Measurements from ENCODE around the gene COL9A3. TPM values are rescaled to one million over a fixed set of nuclear protein-coding genes. Genes with fewer than 3 reads are reported as not detected.

Gene COL9A3
- total RNA-seq, 3 donors from 2014 or later (not counting 1 experiment from before 2014, with no cell fraction given): 1.9 TPM; not detected in 2

DNA sequence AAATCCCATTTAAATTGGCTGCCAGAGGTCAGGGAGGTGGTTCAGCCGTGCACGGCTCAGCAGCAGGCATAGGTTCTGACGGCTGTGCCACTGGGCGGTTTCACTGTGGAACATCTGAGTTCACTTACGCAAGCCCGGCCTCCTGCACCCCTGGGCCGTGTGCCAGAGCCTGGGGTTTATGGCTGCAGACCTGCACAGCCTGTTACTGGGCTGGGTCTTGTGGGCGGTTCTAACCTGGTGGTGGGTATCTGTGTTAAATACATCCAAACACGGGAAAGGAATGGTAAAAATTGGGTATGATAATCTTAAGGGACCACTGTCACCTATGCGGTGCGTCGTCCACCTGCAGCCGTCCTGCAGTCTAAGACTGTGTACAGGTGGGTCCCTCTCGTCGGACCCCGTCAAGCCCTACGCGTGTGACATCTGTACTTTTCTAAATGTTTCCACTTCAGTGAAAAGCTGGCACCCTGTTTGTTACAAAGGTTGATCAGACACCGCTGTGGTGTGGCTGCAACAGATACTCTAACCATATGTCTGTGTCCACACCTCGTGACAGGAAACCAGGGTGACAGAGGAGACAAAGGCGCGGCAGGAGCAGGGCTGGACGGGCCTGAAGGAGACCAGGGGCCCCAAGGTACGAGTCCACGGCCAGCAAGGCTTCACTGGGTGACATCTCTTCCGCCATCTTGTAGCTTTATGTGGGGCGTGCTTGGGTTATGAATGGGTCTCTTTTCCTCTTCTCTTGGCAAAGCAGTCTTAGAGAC is 21.5 kb downstream of the COL9A3 start:
- Mint-ChIP-seq H3K4me3 (no peak overlapping the region), H3K27ac (peak overlapping the region in 1 of 2 donors; percentile 24), H3K4me1 (peaks cover 0 to 10% of the 10 kb centered on the region in 2 donors), H3K36me3 (no peaks in the 10 kb centered on the region), H3K27me3 (ENCODE audit: low read depth in 2 of 2) (no peaks in the 10 kb centered on the region), H3K9me3 (no peaks in the 10 kb centered on the region)
- TF ChIP-seq, protein P1, sequence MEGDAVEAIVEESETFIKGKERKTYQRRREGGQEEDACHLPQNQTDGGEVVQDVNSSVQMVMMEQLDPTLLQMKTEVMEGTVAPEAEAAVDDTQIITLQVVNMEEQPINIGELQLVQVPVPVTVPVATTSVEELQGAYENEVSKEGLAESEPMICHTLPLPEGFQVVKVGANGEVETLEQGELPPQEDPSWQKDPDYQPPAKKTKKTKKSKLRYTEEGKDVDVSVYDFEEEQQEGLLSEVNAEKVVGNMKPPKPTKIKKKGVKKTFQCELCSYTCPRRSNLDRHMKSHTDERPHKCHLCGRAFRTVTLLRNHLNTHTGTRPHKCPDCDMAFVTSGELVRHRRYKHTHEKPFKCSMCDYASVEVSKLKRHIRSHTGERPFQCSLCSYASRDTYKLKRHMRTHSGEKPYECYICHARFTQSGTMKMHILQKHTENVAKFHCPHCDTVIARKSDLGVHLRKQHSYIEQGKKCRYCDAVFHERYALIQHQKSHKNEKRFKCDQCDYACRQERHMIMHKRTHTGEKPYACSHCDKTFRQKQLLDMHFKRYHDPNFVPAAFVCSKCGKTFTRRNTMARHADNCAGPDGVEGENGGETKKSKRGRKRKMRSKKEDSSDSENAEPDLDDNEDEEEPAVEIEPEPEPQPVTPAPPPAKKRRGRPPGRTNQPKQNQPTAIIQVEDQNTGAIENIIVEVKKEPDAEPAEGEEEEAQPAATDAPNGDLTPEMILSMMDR (IDR thresholded peaks at IDR 0.05): no peak
- Histone ChIP-seq H3K27me3 (ENCODE audit: control insufficient read depth, insufficient read depth, low read length) (no peaks in the 10 kb centered on the region), H3K4me1 (ENCODE audit: control insufficient read depth, insufficient read depth, low read length) (peaks cover 21% of the 10 kb centered on the region), H3K4me3 (ENCODE audit: low read length) (no peak overlapping the region), H3K27ac (ENCODE audit: low read length) (peak overlapping the region; percentile 38), H3K9me3 (ENCODE audit: control insufficient read depth, insufficient read depth, low read length) (no peaks in the 10 kb centered on the region), H3K36me3 (ENCODE audit: control insufficient read depth, insufficient read depth, low read length) (no peaks in the 10 kb centered on the region)
- DNase-seq (no peak), ATAC-seq (peak; percentile 48 to 81 (median 80))
- intact Hi-C loops (cut with micrococcal nuclease): no loop called here
- WGBS (ENCODE audit: insufficient coverage): 63% methylated on average over 27 of the region's 27 CpGs

- Mint-ChIP-seq H3K4me1 (peaks cover 0 to 10% of the 10 kb centered on the region in 2 donors), H3K27ac (no peak overlapping the region), H3K9me3 (no peaks in the 10 kb centered on the region), H3K4me3 (no peak overlapping the region), H3K27me3 (ENCODE audit: low read depth in 2 of 2) (no peaks in the 10 kb centered on the region), H3K36me3 (no peaks in the 10 kb centered on the region)
- Histone ChIP-seq H3K4me1 (ENCODE audit: control insufficient read depth, insufficient read depth, low read length) (peaks cover 21% of the 10 kb centered on the region), H3K9me3 (ENCODE audit: control insufficient read depth, insufficient read depth, low read length) (no peaks in the 10 kb centered on the region), H3K27me3 (ENCODE audit: control insufficient read depth, insufficient read depth, low read length) (no peaks in the 10 kb centered on the region), H3K36me3 (ENCODE audit: control insufficient read depth, insufficient read depth, low read length) (no peaks in the 10 kb centered on the region), H3K4me3 (ENCODE audit: low read length) (no peak overlapping the region), H3K27ac (ENCODE audit: low read length) (no peak overlapping the region)
- TF ChIP-seq, protein P1 (IDR thresholded peaks at IDR 0.05): no peak
- ATAC-seq (no peak), DNase-seq (no peak)
- intact Hi-C loops (cut with micrococcal nuclease): no loop called here
- WGBS (ENCODE audit: insufficient coverage): 89% methylated on average over 8 of the region's 8 CpGs
Measured at GRCh38 chr20:62839261-62839660, 22.4 kb downstream of the COL9A3 start.

GRCh38 chr20:62839816-62840215 is 23.0 kb downstream of the COL9A3 start:
- Histone ChIP-seq H3K4me1 (ENCODE audit: control insufficient read depth, insufficient read depth, low read length) (peaks cover 21% of the 10 kb centered on the region), H3K36me3 (ENCODE audit: control insufficient read depth, insufficient read depth, low read length) (no peaks in the 10 kb centered on the region), H3K4me3 (ENCODE audit: low read length) (no peak overlapping the region), H3K27ac (ENCODE audit: low read length) (no peak overlapping the region), H3K27me3 (ENCODE audit: control insufficient read depth, insufficient read depth, low read length) (no peaks in the 10 kb centered on the region), H3K9me3 (ENCODE audit: control insufficient read depth, insufficient read depth, low read length) (no peaks in the 10 kb centered on the region)
- Mint-ChIP-seq H3K9me3 (no peaks in the 10 kb centered on the region), H3K4me3 (no peak overlapping the region), H3K4me1 (peaks cover 0 to 10% of the 10 kb centered on the region in 2 donors), H3K36me3 (no peaks in the 10 kb centered on the region), H3K27ac (no peak overlapping the region), H3K27me3 (ENCODE audit: low read depth in 2 of 2) (no peaks in the 10 kb centered on the region)
- DNase-seq (no peak), ATAC-seq (no peak)
- TF ChIP-seq, protein P1 (IDR thresholded peaks at IDR 0.05): no peak
- intact Hi-C loops (cut with micrococcal nuclease): no loop called here
- 91% methylated on average over 11 of the region's 11 CpGs for WGBS (ENCODE audit: insufficient coverage)

Measured in natural killer cell (primary cell).